GM18498 (cell line): ENCODE data around the gene ZIC4.

ENCODE experiments used
- ATAC-seq: cut with Tn5 transposase; IDR thresholded peaks from one replicate; pipeline ENCODE4 v1.9.1; 2021; ENCODE audit warnings: mild to moderate bottlenecking, moderate library complexity; ENCODE audit not compliant: unreplicated experiment

Gene ZIC4

GRCh38 chr3:147406028-147406931 lies at the start of gene ZIC4:
Gene ZIC4, minus strand, starts transcription at chr3:147406543. Its CDS starts 3,746 bp downstream, at chr3:147402797.
- ATAC-seq: no peak

GRCh38 chr3:147449669-147450068 lies 43.3 kb upstream of the ZIC4 start:
- ATAC-seq: no peak

GRCh38 chr3:147447224-147447623 lies 40.9 kb upstream of the ZIC4 start:
- no peak for ATAC-seq

- ATAC-seq: no peak
Measured at GRCh38 chr3:147431751-147432150, 25.4 kb upstream of the ZIC4 start.

GRCh38 chr3:147428754-147429153 lies 22.4 kb upstream of the ZIC4 start:
- no peak for ATAC-seq

GRCh38 chr3:147428326-147428725 lies 22.0 kb upstream of the ZIC4 start:
- ATAC-seq: no peak

DNA sequence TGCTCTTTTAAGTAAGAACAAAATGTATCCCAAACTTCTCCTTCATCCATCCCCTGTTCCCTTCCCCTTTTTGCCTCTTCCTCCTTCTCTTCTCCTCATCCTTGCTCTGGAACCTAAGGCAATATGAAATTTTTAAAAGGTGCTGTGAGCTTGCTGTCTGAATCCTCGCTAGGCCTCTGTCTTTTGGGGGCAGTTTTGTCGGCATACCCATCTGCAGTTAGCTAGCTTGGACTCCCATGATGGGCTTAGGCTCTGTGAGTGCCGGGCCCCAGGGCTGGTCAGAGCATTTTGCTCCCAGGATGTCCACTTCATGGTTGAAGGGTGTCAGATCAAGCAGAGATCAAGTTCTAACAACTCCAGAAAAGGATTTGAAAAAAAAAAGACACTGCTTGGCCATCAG lies 21.4 kb upstream of the ZIC4 start:
- ATAC-seq: no peak

DNA sequence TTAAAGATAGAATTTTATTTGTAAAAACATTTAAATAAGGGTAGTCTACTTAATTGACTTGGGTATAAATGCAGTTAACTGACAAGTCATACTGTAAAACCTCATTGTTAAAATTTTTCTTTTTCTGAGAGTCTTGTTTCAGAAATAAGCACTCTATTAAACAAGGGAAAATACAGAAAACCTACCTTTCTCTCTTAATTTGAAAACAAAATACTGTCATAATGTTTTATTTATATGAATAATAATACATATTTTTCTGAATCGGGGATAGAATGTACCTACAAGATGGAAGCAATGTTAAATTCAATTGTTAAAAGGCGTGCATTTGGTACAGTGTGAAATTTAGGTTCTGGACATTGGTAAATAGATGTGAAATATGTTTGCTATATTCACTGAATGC lies 20.6 kb upstream of the ZIC4 start:
- no peak for ATAC-seq

DNA sequence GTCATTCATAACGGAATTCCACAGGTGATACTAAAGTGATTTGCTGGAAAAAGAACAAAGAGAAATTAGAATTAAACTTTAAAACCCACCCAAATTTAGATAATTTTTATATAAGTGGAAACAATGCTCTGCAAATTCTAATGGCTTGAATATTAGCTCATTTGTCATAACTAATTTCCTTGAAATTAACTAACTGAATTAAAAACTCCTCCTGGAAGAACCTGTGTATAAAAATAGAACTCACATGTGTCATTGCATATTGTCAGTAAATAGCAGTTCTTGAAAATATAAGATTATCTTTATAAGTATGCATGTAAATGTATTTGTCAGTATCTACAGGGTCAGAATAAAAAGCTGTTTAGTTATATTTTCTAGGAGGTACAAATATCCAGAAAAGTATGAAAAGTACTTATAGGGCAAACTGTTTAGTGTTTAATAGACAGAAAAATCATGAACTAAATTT lies 19.1 kb upstream of the ZIC4 start:
- no peak for ATAC-seq

- no peak for ATAC-seq
Measured at GRCh38 chr3:147424581-147425387, 18.4 kb upstream of the ZIC4 start.

GRCh38 chr3:147423798-147424580 lies 17.6 kb upstream of the ZIC4 start:
- ATAC-seq: no peak

GRCh38 chr3:147423537-147423797 lies 17.1 kb upstream of the ZIC4 start:
- ATAC-seq: no peak

- no peak for ATAC-seq
Measured at GRCh38 chr3:147422601-147423536, 16.5 kb upstream of the ZIC4 start.

DNA sequence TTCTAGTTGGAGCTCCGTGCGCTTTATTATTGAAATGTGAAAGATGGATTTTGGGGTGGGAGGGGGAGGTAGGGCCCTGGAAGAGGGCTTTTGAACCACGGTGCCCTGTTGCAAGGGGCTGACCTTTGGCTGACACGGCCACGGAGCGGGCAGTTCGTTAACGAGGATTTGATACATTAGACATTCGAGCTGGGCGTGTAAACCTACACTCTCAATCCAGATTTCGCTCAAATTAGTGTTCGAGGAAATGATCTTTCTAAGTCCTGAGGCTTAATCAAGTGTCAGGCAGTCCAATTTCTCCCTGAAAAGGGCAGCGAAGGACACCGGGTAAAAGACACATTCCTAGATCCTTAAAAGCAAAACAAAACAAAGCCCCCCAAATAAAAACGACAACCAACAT lies 15.9 kb upstream of the ZIC4 start:
- ATAC-seq: no peak

DNA sequence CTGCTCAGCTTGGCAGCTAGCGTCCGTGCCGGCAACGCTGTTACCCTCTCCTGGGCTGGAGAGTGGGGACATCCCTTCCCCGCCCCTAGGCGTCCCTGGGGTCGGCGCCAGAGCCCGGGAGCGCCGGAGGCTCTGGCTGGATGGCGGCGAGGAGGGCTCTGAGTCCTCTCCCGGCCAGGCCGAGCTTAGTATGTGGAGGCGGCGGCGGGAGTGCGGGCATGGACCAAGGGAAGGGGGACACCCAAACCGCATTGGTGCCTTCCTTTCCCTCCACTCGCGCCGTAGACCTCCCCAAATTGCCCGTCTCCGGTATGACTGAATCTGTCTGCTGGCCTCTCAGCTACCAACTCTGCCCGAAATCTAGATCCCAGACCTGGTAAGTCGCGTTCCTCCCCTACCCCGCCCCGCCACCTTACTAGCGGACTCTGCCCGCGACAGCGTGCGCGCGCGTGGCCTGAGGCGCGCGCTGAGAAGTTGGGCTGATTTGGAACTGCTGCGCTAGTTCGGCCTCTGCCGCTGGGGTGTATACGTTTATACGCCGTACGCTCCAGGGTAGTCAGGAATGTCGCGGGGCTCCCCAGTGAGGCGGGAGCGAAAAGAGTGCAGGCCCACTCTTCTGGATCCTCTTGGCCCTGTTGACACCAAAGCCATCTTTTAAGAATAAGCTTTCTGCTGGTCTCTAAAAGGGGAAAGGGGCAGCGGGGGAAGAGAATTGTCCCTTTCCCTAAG lies 15.0 kb upstream of the ZIC4 start:
- no peak for ATAC-seq

GRCh38 chr3:147420353-147421183 lies 14.2 kb upstream of the ZIC4 start:
- ATAC-seq: no peak

- ATAC-seq: no peak
Measured at GRCh38 chr3:147419781-147420224, 13.5 kb upstream of the ZIC4 start.

GRCh38 chr3:147418808-147419701 lies 12.7 kb upstream of the ZIC4 start:
- ATAC-seq: no peak
